ENCODE data around the gene CARHSP1.
A peak's percentile ranks its signal among the peaks of the same experiment; 100 is the strongest.
"Not testable (repeated sequence)": the region's sequence is repeated elsewhere in the genome, so short reads cannot be mapped to it uniquely, and the experiment has no call there.

Gene CARHSP1

GRCh38 chr16:8868416-8869211, at the start of gene CARHSP1:
Gene CARHSP1, minus strand, starts transcription at chr16:8869006. Its CDS starts 9,678 bp downstream, at chr16:8859328.
- peak; percentile 81 to 93 for DNase-seq

DNA sequence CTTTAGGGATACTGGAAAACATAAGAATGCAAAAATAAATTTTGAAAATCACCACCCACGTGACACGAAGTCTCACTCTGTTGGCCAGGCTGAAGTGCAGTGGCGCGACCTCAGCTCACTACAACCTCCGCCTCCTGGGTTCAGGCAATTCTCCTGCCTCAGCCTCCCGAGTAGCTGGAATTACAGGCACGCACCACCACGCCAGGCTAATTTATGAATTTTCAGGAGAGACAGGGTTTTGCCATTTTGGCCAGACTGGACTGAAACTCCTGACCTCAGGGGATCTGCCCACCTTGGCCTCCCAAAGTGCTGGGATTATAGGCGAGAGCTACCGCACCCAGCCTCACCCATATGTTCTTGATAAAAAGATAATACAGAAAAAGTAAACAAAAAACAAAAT, 48.5 kb upstream of the CARHSP1 start:
- not testable (repeated sequence) for DNase-seq

GRCh38 chr16:8916541-8917225, 47.9 kb upstream of the CARHSP1 start:
- no peak for DNase-seq

- DNase-seq: no peak
Measured at GRCh38 chr16:8915722-8916301, 47.0 kb upstream of the CARHSP1 start.

GRCh38 chr16:8914098-8914497, 45.3 kb upstream of the CARHSP1 start:
- DNase-seq: no peak

GRCh38 chr16:8912793-8913192, 44.0 kb upstream of the CARHSP1 start:
- DNase-seq: no peak

DNA sequence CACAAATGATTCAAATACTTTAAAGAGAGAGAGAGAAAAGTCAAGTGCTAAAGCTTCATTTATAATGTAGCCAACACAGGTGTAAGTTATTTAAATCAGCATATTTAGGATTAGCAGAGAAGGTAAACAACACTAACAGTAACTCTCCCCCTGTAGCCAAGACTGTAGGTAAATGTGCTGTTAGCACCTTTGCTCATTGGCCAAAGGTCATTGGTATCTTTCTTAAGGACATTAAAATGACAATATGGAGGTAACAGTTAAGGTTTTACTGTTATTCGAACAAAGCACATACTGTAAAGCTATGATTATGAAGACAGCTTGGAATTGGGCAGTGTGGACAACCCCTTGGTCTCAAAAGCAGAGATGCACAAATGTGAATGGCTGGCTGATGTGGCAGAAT, 42.0 kb upstream of the CARHSP1 start:
- no peak for DNase-seq

DNA sequence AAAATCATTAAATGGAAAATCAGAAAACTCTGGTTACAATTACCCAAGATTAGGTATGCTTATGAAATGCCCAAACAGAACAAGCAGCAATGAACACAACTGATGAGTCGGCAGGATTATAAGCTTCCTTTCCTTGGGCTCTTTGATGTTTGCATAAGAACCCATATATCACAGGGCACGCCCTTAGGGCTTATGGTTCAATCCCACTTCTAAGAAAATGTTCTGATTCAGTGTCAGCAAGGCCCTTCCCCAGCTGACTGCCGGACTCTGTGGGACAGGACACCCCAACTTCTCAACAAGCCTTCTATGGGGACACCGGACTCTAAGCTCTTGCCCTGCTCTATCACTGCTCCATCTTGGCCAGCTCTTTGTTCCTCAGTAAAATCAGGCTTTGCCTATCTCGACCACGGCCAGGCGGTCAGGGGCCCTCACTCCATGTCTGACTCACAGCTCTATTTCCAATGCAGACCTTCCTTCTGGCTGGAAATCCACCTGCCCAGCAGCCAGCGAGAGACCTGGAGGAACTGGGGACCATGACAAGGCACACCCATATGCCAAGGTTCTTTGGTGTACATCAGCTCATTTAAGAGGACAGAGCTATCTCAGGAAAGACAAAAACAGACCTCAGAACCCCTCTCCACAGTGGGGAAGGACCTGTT, 40.1 kb upstream of the CARHSP1 start:
- DNase-seq: no peak

DNA sequence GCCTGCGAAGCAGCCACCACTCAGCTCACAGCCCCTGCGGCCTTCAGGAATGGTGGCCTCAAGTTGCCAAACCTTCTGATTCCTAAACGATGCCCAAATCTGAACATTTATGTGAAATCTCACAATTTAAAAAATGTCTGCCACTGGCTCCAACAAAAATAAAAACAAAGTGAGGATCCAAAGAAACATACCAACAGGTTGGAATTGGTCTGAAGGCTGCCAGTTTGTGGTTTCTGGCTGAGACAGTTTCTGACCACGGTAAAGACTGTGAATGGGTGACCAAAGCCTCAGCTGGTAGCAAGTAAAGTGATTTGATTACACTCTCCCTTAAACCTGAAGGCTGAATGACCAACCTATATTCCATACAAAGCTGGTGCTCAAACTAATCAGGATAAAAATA, 38.3 kb upstream of the CARHSP1 start:
- no peak for DNase-seq

DNA sequence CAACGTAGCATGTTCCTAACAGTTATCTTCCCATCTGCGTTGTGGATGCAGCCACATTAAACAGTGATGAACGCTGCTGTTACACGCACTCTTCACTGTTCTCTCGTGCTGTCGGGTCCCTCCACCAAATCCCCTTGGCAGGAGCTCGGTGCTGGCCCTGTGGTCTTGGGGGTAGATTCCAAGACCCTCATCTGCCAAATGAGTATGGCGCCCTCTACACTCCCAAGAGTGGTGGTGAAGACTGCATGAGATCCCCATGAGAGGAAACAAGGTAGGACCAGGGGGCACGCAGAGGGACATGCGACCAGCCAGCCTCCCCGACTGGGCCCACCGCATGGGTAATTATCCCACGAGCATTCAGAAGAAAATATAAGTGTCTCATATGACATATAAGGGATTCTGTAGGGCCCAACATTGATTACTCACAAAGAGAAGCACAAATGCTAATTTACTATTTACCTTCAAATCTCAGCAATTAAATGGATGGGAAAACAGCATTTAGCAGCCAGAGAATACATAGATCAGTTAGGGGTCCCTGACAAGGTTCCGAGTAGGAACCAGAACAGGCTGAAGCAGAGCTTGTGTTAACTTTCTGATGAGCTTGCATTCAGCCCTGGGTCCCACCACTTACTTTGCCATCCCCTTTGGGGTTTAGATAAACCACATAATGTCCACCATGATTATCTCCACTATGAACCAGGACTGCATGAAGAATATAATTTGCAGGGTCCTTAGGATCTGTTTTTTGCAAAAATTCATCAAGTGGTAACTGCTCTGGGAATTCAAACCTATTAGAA, 37.2 kb upstream of the CARHSP1 start:
- no peak for DNase-seq

DNA sequence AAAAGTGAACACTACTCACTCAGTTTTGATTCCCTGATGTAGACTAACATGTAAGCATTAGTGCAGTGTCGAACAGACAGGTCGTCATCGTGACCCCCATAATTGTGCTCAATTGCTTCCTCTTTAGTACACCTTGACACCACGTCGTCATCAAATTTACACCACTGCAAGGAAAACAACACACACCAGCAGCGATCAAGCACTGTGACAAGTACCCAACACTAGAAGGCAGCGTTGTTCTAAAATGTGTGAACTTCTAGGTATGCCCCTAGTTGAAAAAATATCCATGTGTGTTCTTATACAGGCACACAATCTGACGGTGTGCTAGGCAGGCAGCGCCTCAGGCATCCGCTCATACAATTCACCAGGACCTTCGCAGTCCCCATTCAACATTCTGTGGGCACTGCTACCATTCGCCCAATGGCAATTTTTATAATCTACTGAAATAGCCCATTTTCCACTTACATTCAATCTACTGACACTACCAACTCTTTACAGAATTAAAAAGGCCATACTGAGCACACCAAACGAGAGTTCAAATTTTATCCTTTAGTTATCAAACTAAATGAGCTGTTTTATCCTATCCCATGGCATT, 36.5 kb upstream of the CARHSP1 start:
- peak in 1 of 2 experiments; percentile 10 for DNase-seq

GRCh38 chr16:8904018-8904430, 35.2 kb upstream of the CARHSP1 start:
- DNase-seq: no peak

- no peak for DNase-seq
Measured at GRCh38 chr16:8903004-8903403, 34.2 kb upstream of the CARHSP1 start.

DNA sequence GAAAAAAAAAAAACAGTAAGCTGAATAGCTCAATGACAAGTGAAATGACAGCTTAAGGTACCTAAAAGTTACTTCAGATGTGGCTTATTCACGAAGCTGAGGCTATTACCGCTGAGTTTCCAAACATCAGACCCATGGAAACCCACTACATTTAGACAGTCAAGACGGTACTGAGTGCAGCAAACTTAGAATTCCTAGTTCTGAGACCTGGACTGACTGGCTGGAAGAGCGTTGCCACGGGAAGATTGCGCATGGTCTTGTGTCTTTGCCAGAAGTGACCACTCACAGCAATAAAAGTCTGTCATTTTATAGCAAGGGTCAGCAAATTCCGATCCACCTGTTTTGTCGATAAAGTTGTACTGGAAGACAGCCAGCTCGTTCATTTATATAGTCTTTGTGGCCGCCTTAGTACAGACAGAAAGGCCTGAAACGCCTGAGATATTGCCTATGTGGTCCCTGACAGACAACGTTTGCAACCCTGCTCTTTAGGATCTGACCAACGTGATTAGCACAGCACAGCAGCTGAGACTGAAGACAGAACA, 32.6 kb upstream of the CARHSP1 start:
- no peak for DNase-seq

GRCh38 chr16:8900343-8900742, 31.5 kb upstream of the CARHSP1 start:
- no peak for DNase-seq

DNA sequence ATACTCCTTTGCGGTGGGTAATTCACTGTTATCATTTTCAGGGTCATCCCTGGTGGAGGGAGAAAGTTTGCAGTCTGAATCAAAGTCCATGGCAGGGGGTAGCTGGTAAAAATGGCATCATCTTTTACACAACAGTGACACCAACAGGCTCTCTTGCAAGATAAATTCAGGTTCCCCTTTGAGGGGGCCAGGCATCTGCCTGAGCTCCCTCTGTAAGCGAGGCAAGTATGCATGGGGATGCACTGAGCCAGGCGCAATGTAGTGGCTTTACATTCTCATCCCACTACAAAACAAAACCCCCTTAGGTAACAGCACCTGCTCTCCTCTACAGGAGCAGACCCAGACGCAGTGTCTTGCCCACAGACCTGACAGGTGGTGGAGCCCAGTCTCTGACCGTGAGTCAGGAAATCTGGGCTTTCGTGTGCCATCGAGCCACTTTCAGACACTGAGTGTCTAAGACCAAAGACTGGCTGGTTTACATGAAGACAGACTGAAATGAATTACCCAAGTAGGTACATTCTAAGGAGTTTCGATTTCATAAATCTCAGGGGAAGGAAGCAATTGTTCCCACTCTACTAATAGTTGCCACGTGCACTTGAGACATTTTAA, 31.0 kb upstream of the CARHSP1 start:
- DNase-seq: no peak

GRCh38 chr16:8898660-8899318, 30.0 kb upstream of the CARHSP1 start:
- no peak for DNase-seq

DNA sequence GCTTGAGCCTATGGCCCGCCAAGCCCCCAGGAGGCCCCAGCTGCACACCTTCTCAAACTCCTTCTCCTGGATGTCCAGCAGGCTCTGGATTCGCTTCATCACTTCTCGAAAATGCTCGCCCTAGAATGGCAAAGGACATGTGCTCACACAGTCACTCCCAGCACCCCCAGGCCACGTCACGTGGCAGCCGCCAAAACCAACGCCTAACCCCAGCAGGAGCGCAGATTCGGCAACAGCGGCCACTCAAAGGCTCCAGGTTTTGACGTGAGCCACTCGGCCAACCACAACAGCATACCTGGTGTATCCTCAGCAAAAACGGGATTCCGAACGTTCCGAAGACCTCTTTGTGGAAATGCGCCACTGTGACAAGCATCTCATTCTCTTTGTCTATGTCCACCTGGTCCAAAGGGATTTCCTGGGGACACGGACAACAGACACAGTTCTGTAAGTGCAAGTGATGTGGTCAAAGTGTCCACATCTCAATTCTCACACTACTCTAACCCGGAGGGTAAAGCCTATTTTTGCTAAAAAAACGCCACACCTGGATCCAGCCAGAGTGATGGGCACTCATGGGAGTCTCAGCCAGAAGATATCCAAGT, 26.0 kb upstream of the CARHSP1 start:
- DNase-seq: no peak

DNA sequence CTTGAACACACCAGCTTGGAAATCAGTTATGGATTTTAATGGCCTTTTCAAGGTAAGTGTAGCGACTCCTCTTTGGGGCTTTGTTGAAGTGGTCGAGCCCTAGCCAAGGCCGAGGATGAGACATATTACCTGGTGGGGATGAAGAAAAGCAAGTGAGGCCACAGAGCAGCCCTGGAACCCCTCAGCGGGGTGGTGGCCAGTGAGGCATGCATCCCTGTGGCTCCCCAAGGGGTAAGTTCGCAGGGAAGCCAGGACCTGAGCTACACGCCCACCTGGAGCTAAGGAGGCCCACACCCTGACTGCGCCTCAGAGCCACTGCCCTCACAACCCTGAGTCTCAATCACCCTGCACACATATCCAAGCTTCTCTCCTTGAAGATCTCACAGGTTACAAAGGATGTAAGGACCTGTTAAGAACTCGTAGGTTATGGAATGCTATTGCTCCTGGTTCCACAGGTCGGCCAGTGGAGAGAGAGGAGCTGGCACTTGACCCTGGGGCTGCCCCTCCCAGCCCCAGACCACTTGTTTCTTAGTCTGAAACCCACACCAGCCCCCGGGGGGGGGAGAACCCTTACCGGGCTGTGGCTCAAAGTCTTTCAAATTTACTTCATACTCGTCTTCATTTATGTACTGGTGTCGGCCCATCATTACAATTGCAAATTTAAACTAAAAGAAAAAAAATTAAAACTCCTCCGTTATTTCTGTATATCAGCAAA, 25.3 kb upstream of the CARHSP1 start:
- DNase-seq: no peak

DNA sequence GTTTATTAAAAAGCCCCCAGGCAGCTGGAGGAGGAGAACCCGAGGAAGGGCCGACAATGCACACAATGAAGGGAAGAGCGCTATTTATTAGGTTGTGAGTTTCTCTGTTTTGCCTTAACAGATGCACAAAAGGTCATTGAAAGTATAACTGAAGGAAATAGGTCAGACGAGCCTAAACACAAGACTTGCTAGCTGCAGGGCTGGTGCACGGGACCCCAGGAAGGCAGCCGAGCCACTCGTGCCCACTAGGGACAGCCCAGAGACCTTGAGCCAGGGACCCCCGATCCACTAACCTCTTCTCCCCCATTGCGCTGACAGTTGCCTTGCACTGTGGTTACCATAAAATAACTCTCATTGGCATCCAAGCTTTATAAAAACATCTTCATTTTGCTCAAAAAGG, 24.6 kb upstream of the CARHSP1 start:
- no peak for DNase-seq

Data from NCI-H446 (cell line).